Fibroblast of skin of abdomen (primary cell): ENCODE results near the gene FGF5.
"Not testable (repeated sequence)": the region's sequence is repeated elsewhere in the genome, so short reads cannot be mapped to it uniquely, and the experiment has no call there.

Experiments used
- DNase-seq: peaks from one replicate; pipeline ENCODE4 v3.0.0-alpha.2; 2013

The FGF5 gene

GRCh38 chr4:80254114-80254513, 12.3 kb upstream of the FGF5 start:
- DNase-seq: no peak

- peak; percentile 68 for DNase-seq
These were observed 11.0 kb upstream of the FGF5 start for GRCh38 chr4:80255329-80256095.

GRCh38 chr4:80257851-80258250, 8.6 kb upstream of the FGF5 start:
- no peak for DNase-seq

- no peak for DNase-seq
These were observed 7.5 kb upstream of the FGF5 start for GRCh38 chr4:80259012-80259411.

- no peak for DNase-seq
These were observed 6.6 kb upstream of the FGF5 start for GRCh38 chr4:80259817-80260216.

GRCh38 chr4:80261989-80262600, 4.4 kb upstream of the FGF5 start:
- no peak for DNase-seq

- DNase-seq: no peak
These were observed 2.7 kb upstream of the FGF5 start for GRCh38 chr4:80263541-80264351.

GRCh38 chr4:80264352-80264647, 2.2 kb upstream of the FGF5 start:
- DNase-seq: no peak

- DNase-seq: no peak
These were observed 1.6 kb upstream of the FGF5 start for GRCh38 chr4:80264825-80265224.

GRCh38 chr4:80265571-80266252, 752 bp upstream of the FGF5 start:
- peak; percentile 80 for DNase-seq

- peak; percentile 66 for DNase-seq
These were observed 477 bp downstream of the FGF5 start for GRCh38 chr4:80266902-80267380.

- DNase-seq: peak; percentile 68
These were observed 1.8 kb downstream of the FGF5 start for GRCh38 chr4:80268081-80268823.

GRCh38 chr4:80268936-80269335, 2.5 kb downstream of the FGF5 start:
- DNase-seq: no peak

- DNase-seq: no peak
These were observed 3.9 kb downstream of the FGF5 start for GRCh38 chr4:80270321-80270720.

GRCh38 chr4:80270868-80271267, 4.4 kb downstream of the FGF5 start:
- no peak for DNase-seq

- no peak for DNase-seq
These were observed 5.3 kb downstream of the FGF5 start for GRCh38 chr4:80271801-80272200.

- DNase-seq: no peak
These were observed 10.5 kb downstream of the FGF5 start for GRCh38 chr4:80276931-80277330.

- no peak for DNase-seq
These were observed 13.3 kb downstream of the FGF5 start for GRCh38 chr4:80279751-80280150.

GRCh38 chr4:80286451-80286850, 20.0 kb downstream of the FGF5 start:
- no peak for DNase-seq

GRCh38 chr4:80290665-80291064, 24.2 kb downstream of the FGF5 start:
- not testable (repeated sequence) for DNase-seq

GRCh38 chr4:80294206-80294605, 27.7 kb downstream of the FGF5 start:
- no peak for DNase-seq

- DNase-seq: peak; percentile 84
These were observed 28.9 kb downstream of the FGF5 start for GRCh38 chr4:80295336-80295735.
